NOMO-1 treated with dmso at 0.1 percent for 144 hours (cell line): ENCODE data around the gene MTHFD2.
"Not testable (repeated sequence)": the region's sequence is repeated elsewhere in the genome, so short reads cannot be mapped to it uniquely, and the experiment has no call there.

ENCODE experiments used
- DNase-seq: peaks from one replicate; lab custom pipeline; 2025; ENCODE audit not compliant: unreplicated experiment; lab: John Stamatoyannopoulos, UW

The MTHFD2 gene

GRCh38 chr2:74198461-74199274 is at the start of gene MTHFD2:
MTHFD2 (plus strand) TSS chr2:74198615; CDS start chr2:74198642, 27 bp downstream.
- DNase-seq: peak; percentile 95

- DNase-seq: no peak
These were observed 49.2 kb upstream of the MTHFD2 start for GRCh38 chr2:74149247-74149525.

- no peak for DNase-seq
These were observed 48.7 kb upstream of the MTHFD2 start for GRCh38 chr2:74149570-74150319.

GRCh38 chr2:74152954-74153353 is 45.5 kb upstream of the MTHFD2 start:
- DNase-seq: no peak

GRCh38 chr2:74155830-74156229 is 42.6 kb upstream of the MTHFD2 start:
- DNase-seq: no peak

- no peak for DNase-seq
These were observed 35.5 kb upstream of the MTHFD2 start for GRCh38 chr2:74162951-74163350.

GRCh38 chr2:74164761-74165160 is 33.7 kb upstream of the MTHFD2 start:
- no peak for DNase-seq

GRCh38 chr2:74168739-74169138 is 29.7 kb upstream of the MTHFD2 start:
- no peak for DNase-seq

GRCh38 chr2:74174909-74175308 is 23.5 kb upstream of the MTHFD2 start:
- DNase-seq: no peak

- DNase-seq: no peak
These were observed 20.7 kb upstream of the MTHFD2 start for GRCh38 chr2:74177696-74178095.

GRCh38 chr2:74178211-74179062 is 20.0 kb upstream of the MTHFD2 start, which contains the start of gene MOB1A:
MOB1A (minus strand) TSS chr2:74178879; CDS start chr2:74178674, 205 bp downstream.
- peak; percentile 98 for DNase-seq

GRCh38 chr2:74179063-74179865 is 19.2 kb upstream of the MTHFD2 start:
- DNase-seq: no peak

- DNase-seq: peak; percentile 96
These were observed 16.7 kb upstream of the MTHFD2 start for GRCh38 chr2:74181739-74182138.

GRCh38 chr2:74183878-74184277 is 14.5 kb upstream of the MTHFD2 start:
- DNase-seq: no peak

GRCh38 chr2:74186038-74186437 is 12.4 kb upstream of the MTHFD2 start:
- DNase-seq: peak; percentile 80

- not testable (repeated sequence) for DNase-seq
These were observed 11.7 kb upstream of the MTHFD2 start for GRCh38 chr2:74186706-74187105.

GRCh38 chr2:74188018-74188601 is 10.3 kb upstream of the MTHFD2 start:
- DNase-seq: no peak

- no peak for DNase-seq
These were observed 9.7 kb upstream of the MTHFD2 start for GRCh38 chr2:74188696-74189095.

- DNase-seq: no peak
These were observed 6.6 kb upstream of the MTHFD2 start for GRCh38 chr2:74191596-74192380.
